ENCODE data around the gene ANTXR1. TPM values are rescaled to one million over a fixed set of nuclear protein-coding genes. Genes with fewer than 3 reads are reported as not detected.

The ANTXR1 gene
- total RNA-seq, 1 donor from 2014 or later, result 87.8 TPM

DNA sequence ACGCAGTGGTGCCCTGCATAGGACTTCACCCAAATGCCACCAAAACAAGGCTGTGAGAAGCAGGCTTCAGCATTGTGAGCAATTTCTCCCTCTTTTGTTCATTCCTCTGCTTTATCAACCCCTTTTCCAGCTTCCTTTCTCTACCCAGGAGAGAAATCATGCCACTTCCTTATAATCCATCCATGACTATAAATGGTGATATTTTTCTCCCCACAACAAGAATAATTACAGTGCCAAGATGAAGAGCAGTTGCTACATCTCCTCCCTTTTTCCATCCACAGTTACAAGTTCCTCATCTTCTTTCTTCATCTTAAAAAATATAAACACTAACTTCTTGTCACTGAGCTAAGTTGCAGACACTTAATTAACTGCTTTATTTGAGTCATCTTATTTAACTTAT is 167.2 kb downstream of the ANTXR1 start:
- no peak for DNase-seq (ENCODE audit: low spot score)

DNA sequence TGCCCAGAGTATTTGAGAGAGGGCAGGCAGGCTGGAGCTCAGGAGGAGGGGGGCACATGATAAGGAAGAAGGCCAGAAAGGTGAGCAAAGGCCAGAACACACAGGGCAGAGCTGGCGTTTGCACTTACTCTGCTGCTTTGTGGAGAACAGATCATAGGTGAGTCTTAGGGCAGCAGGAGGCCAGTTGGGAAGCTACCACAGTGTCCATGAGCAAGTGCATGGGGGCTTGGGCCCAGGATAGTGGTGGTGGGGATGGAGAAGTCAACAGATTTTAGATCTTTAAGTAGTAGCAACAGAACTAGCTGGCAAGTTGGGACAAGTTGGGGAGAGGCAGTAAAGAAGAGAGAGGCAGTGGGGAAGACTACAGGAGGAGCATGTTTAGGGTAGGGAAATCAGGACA is 168.0 kb downstream of the ANTXR1 start:
- no peak for DNase-seq (ENCODE audit: low spot score)

GRCh38 chr2:69181806-69182427 is 168.9 kb downstream of the ANTXR1 start:
- no peak for DNase-seq (ENCODE audit: low spot score)

- no peak for DNase-seq (ENCODE audit: low spot score)
Measured at GRCh38 chr2:69183659-69184058, 170.7 kb downstream of the ANTXR1 start.

DNA sequence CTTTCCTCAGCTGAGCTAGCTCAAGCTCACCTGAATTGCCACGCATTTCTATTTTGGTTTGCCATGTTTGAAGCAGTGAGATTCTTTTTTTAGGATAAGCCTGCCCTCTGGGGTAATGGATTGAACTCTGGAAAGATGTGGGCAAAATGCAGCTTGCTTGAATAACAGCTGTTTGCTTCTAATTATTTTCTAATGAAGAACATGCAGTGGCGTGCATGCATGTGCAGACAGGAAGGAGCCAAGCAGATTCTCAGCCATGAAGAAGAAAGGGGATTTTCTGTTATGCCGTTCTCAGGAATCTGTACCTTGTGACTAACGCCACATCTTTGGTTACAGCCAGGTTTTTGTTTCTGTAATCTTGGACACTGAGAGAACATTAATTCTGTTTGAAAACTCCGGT is 171.2 kb downstream of the ANTXR1 start:
- no peak for DNase-seq (ENCODE audit: low spot score)

DNA sequence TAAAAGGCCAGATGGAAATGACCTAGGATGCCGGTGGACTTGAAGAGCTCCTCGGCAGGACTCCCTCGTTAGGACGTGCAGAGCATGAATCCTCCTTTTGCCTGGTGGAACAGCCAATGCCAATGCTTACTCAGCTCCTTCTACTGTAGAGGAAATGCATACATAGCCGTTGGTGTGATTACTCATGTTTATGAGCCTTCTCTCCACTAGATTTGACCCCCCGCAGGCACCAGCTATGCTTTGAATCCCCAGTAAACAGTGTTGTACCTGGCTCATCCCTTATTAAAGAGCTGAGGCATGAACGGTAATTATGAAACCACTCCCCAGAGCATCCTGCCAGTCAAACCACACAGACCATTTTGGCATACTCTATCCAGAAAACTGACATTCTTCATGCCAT is 172.8 kb downstream of the ANTXR1 start:
- no peak for DNase-seq (ENCODE audit: low spot score)

GRCh38 chr2:69186614-69187013 is 173.6 kb downstream of the ANTXR1 start:
- no peak for DNase-seq (ENCODE audit: low spot score)

GRCh38 chr2:69188182-69188900 is 175.4 kb downstream of the ANTXR1 start:
- no peak for DNase-seq (ENCODE audit: low spot score)

GRCh38 chr2:69190743-69191404 is 177.9 kb downstream of the ANTXR1 start:
- no peak for DNase-seq (ENCODE audit: low spot score)

DNA sequence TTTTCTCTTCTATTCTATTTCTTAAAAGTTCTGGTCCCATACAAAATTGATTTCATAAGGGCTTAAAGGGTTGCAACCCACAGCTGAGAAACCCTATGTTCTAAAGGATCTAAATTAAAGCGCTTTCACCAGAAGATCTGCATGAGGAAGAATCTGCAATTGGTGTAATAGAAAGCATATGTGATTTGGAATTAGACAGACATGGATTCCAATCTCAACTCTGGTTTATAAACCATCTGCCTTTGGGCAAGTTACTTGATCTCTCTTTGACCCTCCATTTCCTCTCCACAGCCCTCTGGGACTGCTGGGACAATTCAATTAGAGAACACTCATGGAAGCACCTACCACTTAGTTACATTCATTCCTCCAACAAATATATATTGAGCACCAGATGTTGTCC is 178.7 kb downstream of the ANTXR1 start:
- no peak for DNase-seq (ENCODE audit: low spot score)

DNA sequence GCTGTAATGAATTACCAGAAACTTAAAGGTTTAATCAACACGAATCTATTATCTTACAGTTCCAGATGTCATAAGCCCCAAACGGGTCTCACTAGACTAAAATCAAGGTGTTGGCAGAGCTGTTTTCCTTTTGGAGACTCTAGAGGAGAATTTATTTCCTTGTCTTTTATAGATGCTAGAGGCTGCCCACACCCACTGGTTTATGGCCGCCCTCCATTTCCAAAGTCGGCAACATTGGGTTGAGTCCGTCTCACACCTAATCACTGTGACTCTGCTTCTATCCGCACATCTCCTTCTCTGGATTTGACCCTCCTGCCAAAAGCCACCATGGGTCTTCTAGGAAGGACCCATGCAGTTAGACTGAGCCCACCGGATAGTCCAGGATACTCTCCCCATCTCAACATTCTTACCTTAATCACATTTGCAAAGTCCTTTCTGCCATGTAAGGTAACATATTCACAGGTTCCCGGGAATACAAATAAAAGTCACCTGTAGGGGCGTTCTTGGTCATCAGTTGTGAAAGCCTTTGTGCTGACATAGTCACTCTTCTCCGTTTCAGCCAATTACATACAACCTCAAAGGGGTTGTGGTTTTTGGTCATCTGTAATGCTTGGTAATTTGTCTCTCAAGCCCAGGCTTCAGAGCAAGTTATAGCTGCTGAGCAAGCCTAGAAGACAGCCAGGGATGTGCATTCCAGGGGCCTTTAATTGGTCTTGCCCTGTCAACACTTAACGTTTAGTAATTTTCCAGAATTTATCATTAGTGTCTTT is 179.4 kb downstream of the ANTXR1 start:
- no peak for DNase-seq (ENCODE audit: low spot score)

- DNase-seq (ENCODE audit: low spot score), result no peak
Measured at GRCh38 chr2:69195706-69196105, 182.7 kb downstream of the ANTXR1 start.

DNA sequence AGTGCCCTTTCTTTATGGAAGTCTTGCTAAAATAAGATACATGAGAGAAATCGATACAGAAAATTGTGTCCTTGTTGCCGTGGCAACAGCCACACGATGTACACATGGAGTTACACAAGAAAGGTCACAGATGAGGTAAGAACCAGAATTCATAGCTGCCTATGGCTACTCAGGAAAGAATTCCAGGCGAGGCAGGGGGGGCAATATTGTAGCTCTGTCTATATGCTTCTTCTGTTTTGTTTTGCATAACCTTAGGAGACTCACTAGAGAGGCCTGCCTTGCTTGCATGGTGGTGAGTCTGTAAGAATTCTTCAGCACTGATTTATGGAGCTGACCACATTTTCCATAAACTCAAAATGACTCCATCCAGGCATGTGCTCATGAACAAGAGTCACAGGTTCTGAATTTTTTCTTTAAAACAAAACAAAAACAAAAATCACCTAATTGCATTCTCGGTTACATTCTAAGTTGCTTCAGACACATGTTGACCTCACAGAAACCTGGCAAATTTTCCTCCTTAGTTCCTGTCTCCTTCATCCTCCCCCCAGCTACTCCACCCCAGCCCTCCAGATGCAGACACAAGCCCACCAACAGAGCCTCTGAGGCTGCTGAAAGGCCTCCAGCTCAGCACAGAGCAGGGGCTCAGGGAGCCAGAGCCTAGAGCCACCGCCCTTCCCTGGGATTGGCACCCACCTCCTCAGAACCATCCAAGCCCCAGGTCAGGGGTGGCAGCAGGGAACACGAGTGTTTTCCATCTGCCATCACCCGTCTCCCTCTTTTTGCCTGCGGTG is 183.5 kb downstream of the ANTXR1 start:
- no peak for DNase-seq (ENCODE audit: low spot score)

- peak; percentile 55 for DNase-seq (ENCODE audit: low spot score)
Measured at GRCh38 chr2:69200107-69200520, 187.1 kb downstream of the ANTXR1 start.

DNA sequence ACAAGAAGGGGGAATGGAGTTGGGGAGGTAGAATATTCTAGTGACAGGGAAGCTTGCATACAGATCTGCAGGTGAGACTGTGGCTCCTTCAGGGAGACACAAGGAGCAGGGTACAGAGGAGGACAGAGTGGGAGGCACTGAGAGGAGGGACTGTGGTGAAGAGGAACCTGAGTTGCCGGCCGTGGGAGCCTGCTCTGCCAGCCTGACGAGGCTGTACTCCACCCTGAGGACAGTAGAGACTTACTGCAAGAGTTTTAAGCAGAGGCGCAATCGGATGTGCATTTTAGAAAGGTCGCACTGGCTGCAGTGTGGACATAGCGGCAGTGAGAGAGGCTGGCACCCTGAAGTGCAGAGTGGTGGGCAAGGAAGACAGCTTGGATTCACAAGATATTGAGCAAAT is 188.3 kb downstream of the ANTXR1 start:
- no peak for DNase-seq (ENCODE audit: low spot score)

DNA sequence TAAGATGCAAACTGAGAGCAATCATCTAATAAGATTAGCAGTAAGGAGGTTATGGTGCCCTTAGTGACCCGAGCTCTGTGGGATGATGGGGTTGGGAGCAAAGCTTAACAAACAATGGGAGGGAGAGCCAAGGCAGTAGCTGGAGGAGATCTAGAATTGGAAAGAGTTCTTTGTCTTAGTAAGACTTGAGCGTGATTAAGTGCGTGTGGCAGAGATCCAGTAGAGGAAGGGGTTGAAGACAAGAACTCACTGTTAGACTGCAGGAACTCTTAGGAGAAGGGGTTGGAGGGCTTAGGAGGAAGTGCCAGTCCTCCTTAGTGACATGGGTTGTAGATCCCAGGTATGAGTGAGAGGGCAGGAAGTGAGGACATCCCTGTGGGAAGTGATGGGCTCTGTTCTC is 189.3 kb downstream of the ANTXR1 start:
- no peak for DNase-seq (ENCODE audit: low spot score)

GRCh38 chr2:69203166-69203985 is 190.4 kb downstream of the ANTXR1 start:
- no peak for DNase-seq (ENCODE audit: low spot score)

DNA sequence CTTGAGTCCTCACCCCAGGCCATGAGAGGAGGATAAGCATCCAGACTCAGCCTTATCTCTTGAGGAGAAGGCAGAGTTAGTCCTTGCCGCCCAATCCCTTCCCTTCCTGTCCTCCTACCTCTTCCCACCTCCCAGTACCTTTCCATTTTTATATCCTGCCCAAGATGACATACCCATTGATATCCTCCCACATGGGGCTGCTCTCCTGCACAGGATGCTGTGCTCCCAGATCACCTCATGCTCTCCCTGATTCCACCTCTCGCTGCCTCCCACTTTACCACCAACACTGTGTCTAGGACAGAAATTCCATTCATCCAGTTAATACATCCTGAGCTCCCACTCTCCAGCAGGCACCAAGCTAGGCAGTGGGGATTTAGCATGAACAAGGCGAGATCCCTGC is 191.7 kb downstream of the ANTXR1 start:
- no peak for DNase-seq (ENCODE audit: low spot score)

DNA sequence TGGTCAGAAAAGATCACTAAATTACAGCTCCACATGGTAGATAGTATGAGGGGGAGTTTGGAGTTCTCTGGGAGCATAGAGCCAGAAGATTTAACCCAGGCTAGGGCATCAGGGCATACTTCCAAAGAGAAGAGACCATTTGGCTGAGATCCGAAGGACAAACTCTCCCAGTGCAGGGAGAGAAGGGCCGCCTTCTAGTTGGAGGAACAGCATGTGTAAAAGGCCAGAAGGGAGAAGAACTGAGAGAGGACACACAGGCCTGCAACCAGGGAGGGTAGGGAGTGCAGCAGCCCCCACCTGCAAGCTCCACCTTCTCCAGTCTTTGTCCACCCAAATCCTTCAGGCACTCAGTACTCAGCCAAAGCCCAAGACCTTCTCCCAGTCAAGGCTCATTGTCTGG is 192.1 kb downstream of the ANTXR1 start:
- no peak for DNase-seq (ENCODE audit: low spot score)

DNA sequence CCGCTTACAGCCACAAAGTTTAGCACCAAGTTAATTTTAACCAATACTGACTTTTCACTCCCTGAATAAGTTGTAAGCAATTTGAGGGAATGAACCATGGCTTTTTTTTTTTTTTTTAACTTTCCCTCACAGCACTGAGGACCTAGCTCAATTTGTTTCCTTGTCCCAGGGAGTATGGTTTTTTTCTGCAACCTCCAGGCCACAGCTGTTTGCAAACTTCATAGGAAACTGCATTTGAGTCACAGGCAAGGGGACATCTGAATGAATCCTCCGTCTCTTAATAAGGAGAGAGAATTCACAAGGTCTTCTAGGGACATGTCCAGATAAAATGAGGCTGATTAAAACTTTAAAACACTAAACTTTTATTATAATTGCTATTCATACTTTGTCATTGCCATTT is 192.5 kb downstream of the ANTXR1 start:
- no peak for DNase-seq (ENCODE audit: low spot score)

Data from ureter (tissue), 1 donor.